GM19351 (cell line): ENCODE data around the gene LCORL.
A peak's percentile ranks its signal among the peaks of the same experiment; 100 is the strongest.
"Not testable (repeated sequence)": the region's sequence is repeated elsewhere in the genome, so short reads cannot be mapped to it uniquely, and the experiment has no call there.

Experiments
- ATAC-seq: cut with Tn5 transposase; IDR thresholded peaks from one replicate; pipeline ENCODE4 v1.9.1; 2021; ENCODE audit warnings: mild to moderate bottlenecking, moderate library complexity; ENCODE audit not compliant: unreplicated experiment

Gene LCORL

GRCh38 chr4:17865866-17866363 lies 155.6 kb downstream of the LCORL start:
- no peak for ATAC-seq

- ATAC-seq, result not testable (repeated sequence)
These were observed 159.6 kb downstream of the LCORL start for GRCh38 chr4:17861906-17862305.

- ATAC-seq, result no peak
These were observed 161.7 kb downstream of the LCORL start for GRCh38 chr4:17859793-17860406.

- no peak for ATAC-seq
These were observed 167.5 kb downstream of the LCORL start for GRCh38 chr4:17854036-17854435.

GRCh38 chr4:17851959-17852358 lies 169.6 kb downstream of the LCORL start:
- ATAC-seq, result no peak

GRCh38 chr4:17850295-17850694 lies 171.3 kb downstream of the LCORL start:
- ATAC-seq, result not testable (repeated sequence)

GRCh38 chr4:17846266-17846665 lies 175.3 kb downstream of the LCORL start:
- ATAC-seq, result no peak

- ATAC-seq, result no peak
These were observed 197.5 kb downstream of the LCORL start for GRCh38 chr4:17823871-17824669.

GRCh38 chr4:17817027-17817426 lies 204.5 kb downstream of the LCORL start:
- ATAC-seq, result peak; percentile 80

GRCh38 chr4:17816142-17816541 lies 205.4 kb downstream of the LCORL start:
- ATAC-seq, result no peak

- ATAC-seq, result no peak
These were observed 207.4 kb downstream of the LCORL start for GRCh38 chr4:17814140-17814539.

- ATAC-seq, result no peak
These were observed 208.8 kb downstream of the LCORL start for GRCh38 chr4:17812801-17813200.

- ATAC-seq, result no peak
These were observed 209.4 kb downstream of the LCORL start for GRCh38 chr4:17812125-17812524.

GRCh38 chr4:17811078-17811603 lies 210.4 kb downstream of the LCORL start:
- peak; percentile 25 for ATAC-seq

GRCh38 chr4:17810260-17811077 lies 211.1 kb downstream of the LCORL start, which contains the start of the genes DCAF16 and NCAPG:
Gene DCAF16, minus strand, starts transcription at chr4:17810757. Its CDS starts 6,616 bp downstream, at chr4:17804141.
Gene NCAPG, plus strand, starts transcription at chr4:17810979. Its CDS starts 99 bp downstream, at chr4:17811078.
- peak; percentile 84 for ATAC-seq

GRCh38 chr4:17809667-17810066 lies 211.9 kb downstream of the LCORL start:
- no peak for ATAC-seq

GRCh38 chr4:17807446-17807845 lies 214.1 kb downstream of the LCORL start:
- ATAC-seq, result no peak

- ATAC-seq, result peak; percentile 17
These were observed 215.9 kb downstream of the LCORL start for GRCh38 chr4:17805580-17806155.

- peak; percentile 54 for ATAC-seq
These were observed 223.7 kb downstream of the LCORL start for GRCh38 chr4:17797808-17798207.

- ATAC-seq, result no peak
These were observed 226.8 kb downstream of the LCORL start for GRCh38 chr4:17794730-17795129.
